ENCODE data around the gene C1QTNF5. TPM values are rescaled to one million over a fixed set of nuclear protein-coding genes. Genes with fewer than 3 reads are reported as not detected.

The C1QTNF5 gene
- total RNA-seq, 2 experiments from 2014 or later, result not detected

- H3K4me1 Mint-ChIP-seq (ENCODE audit: low read depth), result no peaks in the 10 kb centered on the region
- no peaks in the 10 kb centered on the region for H3K9me3 Mint-ChIP-seq
- H3K4me3 Mint-ChIP-seq, result no peak overlapping the region
- DNase-seq, result no peak
- H3K27me3 Mint-ChIP-seq (ENCODE audit: low read depth), result peaks cover 24% of the 10 kb centered on the region
- CTCF ChIA-PET, result interaction anchor here (0.6 to 2.0 kb wide), 5 partner anchors 8 to 333 kb away, joined by 3 to 10 read pairs (median 4); no protein-coding TSS in a partner anchor
- no peak overlapping the region for H3K27ac Mint-ChIP-seq
- intact Hi-C loops (cut with micrococcal nuclease), result no loop called here
- no peaks in the 10 kb centered on the region for H3K36me3 Mint-ChIP-seq (ENCODE audit: low read depth)
These were observed 7.4 kb upstream of the C1QTNF5 start for GRCh38 chr11:119347940-119348605.

DNA sequence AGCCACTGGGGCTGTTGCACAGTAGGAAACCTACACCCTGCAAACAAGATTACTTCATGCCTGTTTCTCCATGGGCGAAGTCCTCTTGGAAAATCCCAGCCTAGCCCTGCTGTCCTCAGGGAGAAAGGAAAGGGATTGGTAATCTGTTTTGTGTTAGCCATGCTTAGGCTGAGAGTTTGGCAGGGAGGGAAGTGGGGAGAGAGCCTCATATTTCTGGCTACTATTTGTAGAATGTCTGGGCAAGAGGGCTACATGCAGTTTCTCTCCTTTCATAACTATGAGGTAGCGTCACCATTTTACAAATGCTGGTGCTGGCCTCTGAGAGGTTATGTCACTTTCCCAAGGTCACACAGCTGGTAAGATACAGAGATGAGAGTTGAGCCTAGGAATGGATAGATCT, 6.6 kb upstream of the C1QTNF5 start:
- Mint-ChIP-seq H3K4me3 (no peak overlapping the region), H3K27ac (no peak overlapping the region), H3K36me3 (ENCODE audit: low read depth) (no peaks in the 10 kb centered on the region), H3K27me3 (ENCODE audit: low read depth) (peaks cover 22% of the 10 kb centered on the region), H3K9me3 (no peaks in the 10 kb centered on the region), H3K4me1 (ENCODE audit: low read depth) (no peaks in the 10 kb centered on the region)
- CTCF ChIA-PET, result interaction anchor here (1.3 to 2.0 kb wide), 3 partner anchors 9 to 382 kb away, joined by 3 to 10 read pairs (median 8); partner anchors contain the start of gene NECTIN1
- intact Hi-C loops (cut with micrococcal nuclease), result no loop called here
- DNase-seq, result no peak

- H3K36me3 Mint-ChIP-seq (ENCODE audit: low read depth), result no peaks in the 10 kb centered on the region
- no peak within 1 kb of the TSS for H3K4me3 Mint-ChIP-seq
- DNase-seq, result no peak
- no peaks in the 10 kb centered on the region for H3K9me3 Mint-ChIP-seq
- CTCF ChIA-PET, result interaction anchor here (1.3 kb wide), 1 partner anchor 383 kb away, joined by 3 read pairs; the partner anchor contains the start of gene NECTIN1
- no peak within 1 kb of the TSS for H3K27ac Mint-ChIP-seq
- H3K27me3 Mint-ChIP-seq (ENCODE audit: low read depth), result peaks cover 22% of the 10 kb centered on the region
- no peaks in the 10 kb centered on the region for H3K4me1 Mint-ChIP-seq (ENCODE audit: low read depth)
- intact Hi-C loops (cut with micrococcal nuclease), result no loop called here
These were observed 5.9 kb upstream of the C1QTNF5 start, which contains the start of gene MFRP for GRCh38 chr11:119346605-119347004. Gene MFRP, minus strand, starts transcription at chr11:119346705. Its CDS starts 192 bp downstream, at chr11:119346513.

GRCh38 chr11:119345685-119346084, 5.0 kb upstream of the C1QTNF5 start:
- intact Hi-C loops (cut with micrococcal nuclease), result no loop called here
- H3K36me3 Mint-ChIP-seq (ENCODE audit: low read depth), result no peaks in the 10 kb centered on the region
- H3K9me3 Mint-ChIP-seq, result no peaks in the 10 kb centered on the region
- H3K4me3 Mint-ChIP-seq, result no peak overlapping the region
- no peak for DNase-seq
- CTCF ChIA-PET, result interaction anchor here (1.3 kb wide), 1 partner anchor 384 kb away, joined by 3 read pairs; the partner anchor contains the start of gene NECTIN1
- peaks cover 24% of the 10 kb centered on the region for H3K27me3 Mint-ChIP-seq (ENCODE audit: low read depth)
- H3K4me1 Mint-ChIP-seq (ENCODE audit: low read depth), result peaks cover 5% of the 10 kb centered on the region
- no peak overlapping the region for H3K27ac Mint-ChIP-seq

- CTCF ChIA-PET, result interaction anchor here (0.8 kb wide), 1 partner anchor 12 kb away, joined by 4 read pairs; no protein-coding TSS in a partner anchor
- intact Hi-C loops (cut with micrococcal nuclease), result no loop called here
- H3K9me3 Mint-ChIP-seq, result no peaks in the 10 kb centered on the region
- H3K36me3 Mint-ChIP-seq (ENCODE audit: low read depth), result no peaks in the 10 kb centered on the region
- no peak for DNase-seq
- peaks cover 6% of the 10 kb centered on the region for H3K4me1 Mint-ChIP-seq (ENCODE audit: low read depth)
- no peak overlapping the region for H3K27ac Mint-ChIP-seq
- H3K4me3 Mint-ChIP-seq, result no peak overlapping the region
- H3K27me3 Mint-ChIP-seq (ENCODE audit: low read depth), result peaks cover 23% of the 10 kb centered on the region
These were observed 3.8 kb upstream of the C1QTNF5 start for GRCh38 chr11:119344291-119345010.

DNA sequence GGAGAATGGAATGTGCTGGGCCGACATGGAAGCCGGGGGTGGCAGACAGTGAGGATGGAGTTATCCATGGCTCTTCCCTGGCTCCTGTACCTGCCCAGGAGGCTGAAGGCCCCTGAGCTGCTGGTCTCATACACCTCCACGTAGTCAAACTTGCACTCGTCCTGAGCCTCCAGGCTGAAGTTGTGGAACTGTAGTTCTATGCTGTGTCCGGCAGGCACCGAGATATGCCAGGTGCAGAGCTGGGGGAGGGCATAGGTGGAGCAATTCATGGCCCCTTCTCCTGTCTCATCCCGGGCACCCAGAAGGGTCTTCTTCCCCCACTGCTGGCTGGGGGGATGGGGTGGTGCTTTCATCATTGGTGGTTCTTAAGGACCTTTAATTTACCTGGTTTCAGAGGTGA, 3.0 kb upstream of the C1QTNF5 start:
- Mint-ChIP-seq H3K9me3 (no peaks in the 10 kb centered on the region), H3K27me3 (ENCODE audit: low read depth) (peaks cover 29% of the 10 kb centered on the region), H3K4me3 (no peak overlapping the region), H3K36me3 (ENCODE audit: low read depth) (no peaks in the 10 kb centered on the region), H3K27ac (no peak overlapping the region), H3K4me1 (ENCODE audit: low read depth) (peaks cover 9% of the 10 kb centered on the region)
- intact Hi-C loops (cut with micrococcal nuclease), result no loop called here
- DNase-seq, result no peak
- CTCF ChIA-PET, result interaction anchor here (1.1 to 1.3 kb wide), 2 partner anchors 13 to 18 kb away, joined by 3 to 4 read pairs; no protein-coding TSS in a partner anchor

- CTCF ChIA-PET, result interaction anchor here (0.7 to 1.3 kb wide), 4 partner anchors 14 to 223 kb away, joined by 3 to 4 read pairs (median 3); no protein-coding TSS in a partner anchor
- Mint-ChIP-seq H3K4me3 (no peak overlapping the region), H3K27ac (no peak overlapping the region), H3K9me3 (no peaks in the 10 kb centered on the region), H3K4me1 (ENCODE audit: low read depth) (peaks cover 15% of the 10 kb centered on the region), H3K36me3 (ENCODE audit: low read depth) (no peaks in the 10 kb centered on the region), H3K27me3 (ENCODE audit: low read depth) (peaks cover 27% of the 10 kb centered on the region)
- intact Hi-C loops (cut with micrococcal nuclease), result no loop called here
- no peak for DNase-seq
These were observed 1.9 kb upstream of the C1QTNF5 start for GRCh38 chr11:119342362-119343130.

DNA sequence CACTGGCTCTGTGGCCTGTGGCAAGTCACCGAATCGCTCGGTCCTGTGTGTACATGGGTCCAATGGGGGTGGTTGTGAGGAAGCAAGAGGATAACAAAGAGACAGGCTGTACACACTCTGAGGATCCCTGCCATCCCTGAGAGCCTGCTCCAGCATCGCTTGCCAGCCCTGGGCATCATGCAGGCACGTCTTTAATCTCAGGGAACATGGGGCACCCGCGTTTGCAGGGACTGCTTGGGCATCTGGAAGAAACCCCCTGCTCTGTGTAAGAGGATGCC, 1.3 kb upstream of the C1QTNF5 start:
- no peak for DNase-seq
- Mint-ChIP-seq H3K27me3 (ENCODE audit: low read depth) (peaks cover 27% of the 10 kb centered on the region), H3K4me1 (ENCODE audit: low read depth) (peaks cover 18% of the 10 kb centered on the region), H3K9me3 (no peaks in the 10 kb centered on the region), H3K36me3 (ENCODE audit: low read depth) (peaks cover 3% of the 10 kb centered on the region), H3K27ac (no peak overlapping the region), H3K4me3 (no peak overlapping the region)
- intact Hi-C loops (cut with micrococcal nuclease), result no loop called here
- CTCF ChIA-PET, result no interaction called here

DNA sequence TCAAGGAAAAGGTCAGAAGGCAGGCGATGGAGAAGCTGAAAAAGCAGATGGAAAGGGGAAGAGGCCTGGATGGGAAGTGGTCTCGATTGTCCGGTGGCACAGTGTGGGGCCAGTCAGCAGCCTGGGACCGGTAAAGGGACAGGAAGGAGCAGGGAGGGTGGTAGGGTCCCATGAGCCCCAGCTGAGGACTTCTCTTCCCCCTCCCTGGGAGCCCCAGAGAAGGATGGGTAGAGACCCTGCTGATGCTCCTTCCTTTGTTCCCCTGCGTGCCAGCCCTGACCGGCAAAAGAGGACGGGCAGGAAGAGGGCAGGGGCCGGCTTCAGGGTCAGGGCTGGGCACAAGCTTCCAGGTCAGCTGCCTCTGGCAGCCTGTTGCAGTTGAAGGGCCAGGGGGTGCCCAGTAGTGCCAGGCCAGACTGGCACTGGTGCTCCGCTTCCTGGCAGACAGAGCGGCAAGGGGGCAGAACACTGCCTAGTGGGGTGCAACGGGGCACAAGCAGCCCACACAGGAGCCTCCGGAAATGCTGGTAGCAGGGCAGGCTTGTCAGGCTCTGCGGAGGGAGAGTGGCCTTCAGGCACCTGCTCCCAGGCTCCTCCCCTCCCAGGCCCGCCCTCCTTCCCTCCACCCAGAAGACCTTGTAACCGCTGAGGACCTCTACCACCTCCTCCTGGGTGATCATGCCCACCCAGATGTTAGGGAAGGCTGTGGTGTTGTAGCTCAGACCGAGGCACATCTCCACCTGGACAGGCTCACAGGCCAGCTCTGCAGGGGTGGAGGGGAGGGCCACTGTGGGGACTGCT, 739 bp upstream of the C1QTNF5 start:
- CTCF ChIA-PET, result interaction anchor here (0.5 to 5.0 kb wide), 7 partner anchors 14 to 328 kb away, joined by 3 to 70 read pairs (median 3); no protein-coding TSS in a partner anchor
- peaks cover 22% of the 10 kb centered on the region for H3K4me1 Mint-ChIP-seq (ENCODE audit: low read depth)

DNA sequence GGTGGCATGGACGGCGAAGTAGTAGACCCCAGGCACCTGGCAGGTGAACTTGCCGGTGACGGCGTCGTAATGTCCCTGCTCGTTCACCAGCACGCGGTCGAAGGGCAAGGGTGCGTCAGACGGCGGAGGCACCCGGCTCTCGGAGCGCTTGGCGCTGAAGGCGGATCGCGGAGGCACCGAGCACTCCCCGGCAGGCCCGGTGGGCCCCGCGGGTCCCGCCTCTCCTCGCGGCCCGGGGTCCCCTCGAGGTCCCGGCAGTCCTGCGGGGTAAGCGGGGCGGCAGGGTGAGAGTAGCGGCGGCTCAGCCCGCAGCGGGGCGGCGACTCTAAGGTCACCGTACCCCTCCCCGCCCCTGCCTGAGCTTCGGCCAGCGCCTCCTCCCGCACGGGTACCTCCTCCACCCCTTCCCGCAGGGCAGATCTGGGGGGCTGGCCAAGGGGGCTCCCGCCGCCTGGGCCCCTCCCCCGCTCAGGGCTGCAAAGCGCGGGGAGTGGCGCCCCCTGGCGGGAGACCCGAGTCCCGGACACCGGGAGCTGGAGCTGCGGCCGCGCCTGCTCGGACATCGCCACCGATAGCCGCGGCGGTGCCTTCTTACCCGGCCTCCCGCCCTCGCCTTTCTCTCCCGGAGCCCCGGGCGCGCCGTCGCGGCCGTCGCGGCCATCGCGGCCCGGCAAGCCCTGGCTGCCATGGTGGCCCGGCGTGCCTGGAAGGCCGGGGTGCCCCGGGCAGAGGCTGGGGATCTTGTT, 921 bp downstream of the C1QTNF5 start:
- no peak overlapping the region for H3K27ac Mint-ChIP-seq
- peaks cover 24% of the 10 kb centered on the region for H3K27me3 Mint-ChIP-seq (ENCODE audit: low read depth)
- intact Hi-C loops (cut with micrococcal nuclease), result no loop called here
- CTCF ChIA-PET, result interaction anchor here (0.5 to 5.0 kb wide), 17 partner anchors 8 to 223 kb away, joined by 3 to 70 read pairs (median 3); partner anchors contain the start of gene MCAM
- peaks cover 38% of the 10 kb centered on the region for H3K4me1 Mint-ChIP-seq (ENCODE audit: low read depth)
- H3K36me3 Mint-ChIP-seq (ENCODE audit: low read depth), result peaks cover 9% of the 10 kb centered on the region
- H3K4me3 Mint-ChIP-seq, result peak overlapping the region; percentile 22
- DNase-seq, result peak; percentile 51
- H3K9me3 Mint-ChIP-seq, result no peaks in the 10 kb centered on the region

More for the DNA sequence above, 739 bp upstream of the C1QTNF5 start:
- intact Hi-C loops (cut with micrococcal nuclease), result no loop called here
- no peak for DNase-seq
- Mint-ChIP-seq H3K36me3 (ENCODE audit: low read depth) (peaks cover 6% of the 10 kb centered on the region), H3K27me3 (ENCODE audit: low read depth) (peaks cover 27% of the 10 kb centered on the region), H3K4me3 (no peak overlapping the region), H3K9me3 (no peaks in the 10 kb centered on the region), H3K27ac (no peak overlapping the region)
